ENCODE measurements around the gene DPYSL5.

Gene DPYSL5

GRCh38 chr2:26957534-26957933 is 109.6 kb downstream of the DPYSL5 start:
- Histone ChIP-seq H3K9ac (ENCODE audit: low read depth, low read length) (no peak overlapping the region), H3K36me3 (ENCODE audit: insufficient read depth, low read length) (no peaks in the 10 kb centered on the region), H3K4me2 (ENCODE audit: low read length) (no peak overlapping the region), H3K27me3 (ENCODE audit: control insufficient read depth, insufficient read depth, low read length) (peaks cover 67% of the 10 kb centered on the region), H3K4me1 (ENCODE audit: control insufficient read depth, insufficient read depth, low read length) (no peaks in the 10 kb centered on the region), H3K9me3 (replicated peaks; ENCODE audit: low read length) (no peaks in the 10 kb centered on the region), H3K4me3 (ENCODE audit: low read length) (no peak overlapping the region)

- H3K36me3 ChIP-seq (ENCODE audit: insufficient read depth, low read length), result no peaks in the 10 kb centered on the region
- H3K4me2 ChIP-seq (ENCODE audit: low read length), result no peak overlapping the region
- H3K9ac ChIP-seq (ENCODE audit: low read depth, low read length), result no peak overlapping the region
- H3K4me3 ChIP-seq (ENCODE audit: low read length), result no peak overlapping the region
- H3K4me1 ChIP-seq (ENCODE audit: control insufficient read depth, insufficient read depth, low read length), result no peaks in the 10 kb centered on the region
- H3K9me3 ChIP-seq (replicated peaks; ENCODE audit: low read length), result no peaks in the 10 kb centered on the region
- H3K27me3 ChIP-seq (ENCODE audit: control insufficient read depth, insufficient read depth, low read length), result peaks cover 62% of the 10 kb centered on the region
Observed at GRCh38 chr2:26959331-26959730, 111.4 kb downstream of the DPYSL5 start.

GRCh38 chr2:26964446-26965130 is 116.7 kb downstream of the DPYSL5 start:
- peaks cover 57% of the 10 kb centered on the region for H3K27me3 ChIP-seq (ENCODE audit: control insufficient read depth, insufficient read depth, low read length)

GRCh38 chr2:26968001-26968400 is 120.1 kb downstream of the DPYSL5 start:
- no peaks in the 10 kb centered on the region for H3K36me3 ChIP-seq (ENCODE audit: insufficient read depth, low read length)
- H3K27me3 ChIP-seq (ENCODE audit: control insufficient read depth, insufficient read depth, low read length), result peaks cover 53% of the 10 kb centered on the region
- no peak overlapping the region for H3K4me3 ChIP-seq (ENCODE audit: low read length)
- peaks cover 5% of the 10 kb centered on the region for H3K4me1 ChIP-seq (ENCODE audit: control insufficient read depth, insufficient read depth, low read length)
- no peak overlapping the region for H3K4me2 ChIP-seq (ENCODE audit: low read length)
- no peaks in the 10 kb centered on the region for H3K9me3 ChIP-seq (replicated peaks; ENCODE audit: low read length)
- H3K9ac ChIP-seq (ENCODE audit: low read depth, low read length), result no peak overlapping the region

More at GRCh38 chr2:26964446-26965130, 116.7 kb downstream of the DPYSL5 start:
- Histone ChIP-seq H3K4me2 (ENCODE audit: low read length) (no peak overlapping the region), H3K9me3 (replicated peaks; ENCODE audit: low read length) (no peaks in the 10 kb centered on the region), H3K4me3 (ENCODE audit: low read length) (no peak overlapping the region), H3K9ac (ENCODE audit: low read depth, low read length) (no peak overlapping the region), H3K36me3 (ENCODE audit: insufficient read depth, low read length) (no peaks in the 10 kb centered on the region), H3K4me1 (ENCODE audit: control insufficient read depth, insufficient read depth, low read length) (no peaks in the 10 kb centered on the region)

GRCh38 chr2:26969077-26969844 is 121.3 kb downstream of the DPYSL5 start:
- H3K9me3 ChIP-seq (replicated peaks; ENCODE audit: low read length), result no peaks in the 10 kb centered on the region
- no peak overlapping the region for H3K4me3 ChIP-seq (ENCODE audit: low read length)
- peaks cover 47% of the 10 kb centered on the region for H3K27me3 ChIP-seq (ENCODE audit: control insufficient read depth, insufficient read depth, low read length)
- H3K36me3 ChIP-seq (ENCODE audit: insufficient read depth, low read length), result no peaks in the 10 kb centered on the region
- H3K9ac ChIP-seq (ENCODE audit: low read depth, low read length), result no peak overlapping the region
- peaks cover 5% of the 10 kb centered on the region for H3K4me1 ChIP-seq (ENCODE audit: control insufficient read depth, insufficient read depth, low read length)
- H3K4me2 ChIP-seq (ENCODE audit: low read length), result no peak overlapping the region

GRCh38 chr2:26970244-26970927 is 122.5 kb downstream of the DPYSL5 start, which contains the start of gene MAPRE3:
Gene MAPRE3 (plus strand): TSS chr2:26970637. CDS start chr2:27022219, 51,582 bp downstream.
- peak within 1 kb of the TSS; percentile 100 for H3K4me2 ChIP-seq (ENCODE audit: low read length)
- H3K36me3 ChIP-seq (ENCODE audit: insufficient read depth, low read length), result no peaks in the 10 kb centered on the region
- H3K4me1 ChIP-seq (ENCODE audit: control insufficient read depth, insufficient read depth, low read length), result peaks cover 5% of the 10 kb centered on the region
- H3K9ac ChIP-seq (ENCODE audit: low read depth, low read length), result peak within 1 kb of the TSS; percentile 37
- H3K9me3 ChIP-seq (replicated peaks; ENCODE audit: low read length), result no peaks in the 10 kb centered on the region
- H3K4me3 ChIP-seq (ENCODE audit: low read length), result peak within 1 kb of the TSS; percentile 93
- H3K27me3 ChIP-seq (ENCODE audit: control insufficient read depth, insufficient read depth, low read length), result peaks cover 42% of the 10 kb centered on the region

- Histone ChIP-seq H3K4me3 (ENCODE audit: low read length) (peak overlapping the region; percentile 93), H3K4me2 (ENCODE audit: low read length) (peak overlapping the region; percentile 100), H3K9ac (ENCODE audit: low read depth, low read length) (peak overlapping the region; percentile 36), H3K9me3 (replicated peaks; ENCODE audit: low read length) (no peaks in the 10 kb centered on the region), H3K36me3 (ENCODE audit: insufficient read depth, low read length) (no peaks in the 10 kb centered on the region), H3K4me1 (ENCODE audit: control insufficient read depth, insufficient read depth, low read length) (peaks cover 5% of the 10 kb centered on the region), H3K27me3 (ENCODE audit: control insufficient read depth, insufficient read depth, low read length) (peaks cover 42% of the 10 kb centered on the region)
Observed at GRCh38 chr2:26970928-26971627, 123.1 kb downstream of the DPYSL5 start.

- peaks cover 35% of the 10 kb centered on the region for H3K27me3 ChIP-seq (ENCODE audit: control insufficient read depth, insufficient read depth, low read length)
- peaks cover 5% of the 10 kb centered on the region for H3K4me1 ChIP-seq (ENCODE audit: control insufficient read depth, insufficient read depth, low read length)
- H3K9ac ChIP-seq (ENCODE audit: low read depth, low read length), result no peak overlapping the region
- no peak overlapping the region for H3K4me3 ChIP-seq (ENCODE audit: low read length)
- no peaks in the 10 kb centered on the region for H3K9me3 ChIP-seq (replicated peaks; ENCODE audit: low read length)
- no peak overlapping the region for H3K4me2 ChIP-seq (ENCODE audit: low read length)
- no peaks in the 10 kb centered on the region for H3K36me3 ChIP-seq (ENCODE audit: insufficient read depth, low read length)
Observed at GRCh38 chr2:26971911-26972786, 124.2 kb downstream of the DPYSL5 start.

GRCh38 chr2:26974352-26974751 is 126.4 kb downstream of the DPYSL5 start:
- H3K4me1 ChIP-seq (ENCODE audit: control insufficient read depth, insufficient read depth, low read length), result peaks cover 5% of the 10 kb centered on the region
- H3K9me3 ChIP-seq (replicated peaks; ENCODE audit: low read length), result no peaks in the 10 kb centered on the region
- H3K4me2 ChIP-seq (ENCODE audit: low read length), result no peak overlapping the region
- H3K27me3 ChIP-seq (ENCODE audit: control insufficient read depth, insufficient read depth, low read length), result peaks cover 15% of the 10 kb centered on the region
- H3K36me3 ChIP-seq (ENCODE audit: insufficient read depth, low read length), result no peaks in the 10 kb centered on the region
- no peak overlapping the region for H3K4me3 ChIP-seq (ENCODE audit: low read length)
- H3K9ac ChIP-seq (ENCODE audit: low read depth, low read length), result no peak overlapping the region

GRCh38 chr2:26975102-26975501 is 127.2 kb downstream of the DPYSL5 start:
- Histone ChIP-seq H3K4me3 (ENCODE audit: low read length) (no peak overlapping the region), H3K9me3 (replicated peaks; ENCODE audit: low read length) (no peaks in the 10 kb centered on the region), H3K4me1 (ENCODE audit: control insufficient read depth, insufficient read depth, low read length) (peaks cover 8% of the 10 kb centered on the region), H3K4me2 (ENCODE audit: low read length) (no peak overlapping the region), H3K36me3 (ENCODE audit: insufficient read depth, low read length) (no peaks in the 10 kb centered on the region), H3K27me3 (ENCODE audit: control insufficient read depth, insufficient read depth, low read length) (peaks cover 12% of the 10 kb centered on the region), H3K9ac (ENCODE audit: low read depth, low read length) (no peak overlapping the region)

Measured in skeletal muscle satellite cell (primary cell).